HEK293T (cell line): ENCODE data around the gene CTPS1.

Source experiments
- ELF4 ChIP-seq: fragments of 450-650 bp; IDR thresholded peaks from 2 replicates; pipeline ENCODE4 v1.6.1; 2017; ENCODE audit warnings: antibody characterized with exemption
- SUZ12 ChIP-seq: fragments of 450-650 bp; IDR thresholded peaks from 2 replicates; pipeline ENCODE4 v1.6.1; 2016; ENCODE audit warnings: mild to moderate bottlenecking
- TARDBP ChIP-seq: fragments of 450-650 bp; IDR thresholded peaks from 2 replicates; pipeline ENCODE4 v1.6.1; 2016

DNA sequence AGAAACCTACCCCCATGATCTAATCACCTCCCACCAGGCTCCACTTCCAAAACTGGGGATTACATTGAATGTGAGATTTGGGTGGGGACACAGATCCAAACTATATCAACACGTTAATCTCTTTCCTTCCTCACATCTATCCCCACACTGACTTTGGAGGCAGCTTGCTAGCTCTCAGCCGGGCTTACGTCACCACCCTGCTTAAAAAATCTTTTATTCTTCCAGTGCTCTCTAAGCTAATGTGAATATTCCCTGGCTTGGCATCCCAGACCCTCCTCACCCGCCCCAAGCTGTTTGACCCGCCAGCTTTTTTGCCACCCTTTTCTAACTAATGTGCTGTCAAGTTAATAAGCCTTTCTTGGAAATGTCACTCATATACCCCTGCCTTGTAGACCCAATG, 47.9 kb upstream of the CTPS1 start:
- TF ChIP-seq SUZ12: no peak
- TF ChIP-seq TARDBP: no peak
- no peak for TF ChIP-seq ELF4
